ENCODE results near the gene GRB2.

Gene GRB2

GRCh38 chr17:75350029-75350428, 55.4 kb downstream of the GRB2 start:
- DNase-seq (ENCODE audit: low read depth in 1 of 2, low spot score in 1 of 2) = no peak
- H3K27ac ChIP-seq (replicated peaks) = no peak overlapping the region
- H3K27me3 ChIP-seq (ENCODE audit: insufficient read depth, poor library complexity, severe bottlenecking) = no peaks in the 10 kb centered on the region
- TF ChIP-seq SPI1 (IDR thresholded peaks at IDR 0.05; ENCODE audit: borderline replicate concordance, low read depth) (no peak), REST (IDR thresholded peaks at IDR 0.05; ENCODE audit: insufficient replicate concordance, low read depth) (no peak), POLR2AphosphoS5 (IDR thresholded peaks at IDR 0.05; ENCODE audit: low read depth) (no peak)
- no peak overlapping the region for H3K4me3 ChIP-seq (replicated peaks; ENCODE audit: insufficient read depth, low read length)

GRCh38 chr17:75349589-75349988, 55.9 kb downstream of the GRB2 start:
- DNase-seq (ENCODE audit: low read depth in 1 of 2, low spot score in 1 of 2) = no peak
- no peak for TF ChIP-seq GABPA (IDR thresholded peaks at IDR 0.05; ENCODE audit: low read depth)
- no peak for TF ChIP-seq SPI1 (IDR thresholded peaks at IDR 0.05; ENCODE audit: borderline replicate concordance, low read depth)
- TF ChIP-seq CTCF (IDR thresholded peaks at IDR 0.05; ENCODE audit: insufficient read depth, low read length) = no peak
- TF ChIP-seq REST (IDR thresholded peaks at IDR 0.05; ENCODE audit: insufficient replicate concordance, low read depth) = no peak
- no peak for TF ChIP-seq POLR2AphosphoS5 (IDR thresholded peaks at IDR 0.05; ENCODE audit: low read depth)
- no peak overlapping the region for H3K27ac ChIP-seq (replicated peaks)
- no peak overlapping the region for H3K4me3 ChIP-seq (replicated peaks; ENCODE audit: insufficient read depth, low read length)
- H3K27me3 ChIP-seq (ENCODE audit: insufficient read depth, poor library complexity, severe bottlenecking) = no peaks in the 10 kb centered on the region

GRCh38 chr17:75348386-75349012, 57.0 kb downstream of the GRB2 start:
- Histone ChIP-seq H3K27ac (replicated peaks) (no peak overlapping the region), H3K4me3 (replicated peaks; ENCODE audit: insufficient read depth, low read length) (no peak overlapping the region), H3K27me3 (ENCODE audit: insufficient read depth, poor library complexity, severe bottlenecking) (no peaks in the 10 kb centered on the region)
- TF ChIP-seq GABPA (IDR thresholded peaks at IDR 0.05; ENCODE audit: low read depth) (no peak), SPI1 (IDR thresholded peaks at IDR 0.05; ENCODE audit: borderline replicate concordance, low read depth) (no peak), POLR2AphosphoS5 (IDR thresholded peaks at IDR 0.05; ENCODE audit: low read depth) (no peak), CTCF (IDR thresholded peaks at IDR 0.05; ENCODE audit: insufficient read depth, low read length) (no peak), REST (IDR thresholded peaks at IDR 0.05; ENCODE audit: insufficient replicate concordance, low read depth) (no peak)
- no peak for DNase-seq (ENCODE audit: low read depth in 1 of 2, low spot score in 1 of 2)
